Activated naive CD8-positive, alpha-beta T cell treated with anti-CD3 and anti-CD28 coated beads, Interleukin-2, amount 50 U/mL, for 16 hours (primary cell): ENCODE data around the gene PRDM16.
"Not testable (repeated sequence)": the region's sequence is repeated elsewhere in the genome, so short reads cannot be mapped to it uniquely, and the experiment has no call there.

Experiments
- DNase-seq: peaks from one replicate; pipeline ENCODE4 v3.0.0-alpha.2; 2020; ENCODE audit warnings: low read depth, low spot score

Gene PRDM16

GRCh38 chr1:3161176-3161840, 92.3 kb downstream of the PRDM16 start:
- no peak for DNase-seq

- DNase-seq = no peak
Measured at GRCh38 chr1:3162322-3162882, 93.4 kb downstream of the PRDM16 start.

GRCh38 chr1:3163356-3163755, 94.4 kb downstream of the PRDM16 start:
- no peak for DNase-seq

- no peak for DNase-seq
Measured at GRCh38 chr1:3164671-3165070, 95.7 kb downstream of the PRDM16 start.

GRCh38 chr1:3165189-3165588, 96.2 kb downstream of the PRDM16 start:
- not testable (repeated sequence) for DNase-seq

GRCh38 chr1:3166206-3166918, 97.4 kb downstream of the PRDM16 start:
- no peak for DNase-seq

GRCh38 chr1:3167255-3167654, 98.3 kb downstream of the PRDM16 start:
- DNase-seq = no peak

- no peak for DNase-seq
Measured at GRCh38 chr1:3168678-3169077, 99.7 kb downstream of the PRDM16 start.

- no peak for DNase-seq
Measured at GRCh38 chr1:3169665-3170356, 100.8 kb downstream of the PRDM16 start.

- DNase-seq = no peak
Measured at GRCh38 chr1:3170561-3171453, 101.8 kb downstream of the PRDM16 start.

- DNase-seq = no peak
Measured at GRCh38 chr1:3171761-3172160, 102.8 kb downstream of the PRDM16 start.

GRCh38 chr1:3172431-3173380, 103.7 kb downstream of the PRDM16 start:
- no peak for DNase-seq

GRCh38 chr1:3173381-3173980, 104.5 kb downstream of the PRDM16 start:
- DNase-seq = no peak

- DNase-seq = no peak
Measured at GRCh38 chr1:3174487-3175247, 105.7 kb downstream of the PRDM16 start.

- DNase-seq = no peak
Measured at GRCh38 chr1:3175486-3175885, 106.5 kb downstream of the PRDM16 start.

GRCh38 chr1:3176028-3176427, 107.0 kb downstream of the PRDM16 start:
- no peak for DNase-seq

GRCh38 chr1:3176820-3177219, 107.8 kb downstream of the PRDM16 start:
- no peak for DNase-seq

- DNase-seq = no peak
Measured at GRCh38 chr1:3178279-3178678, 109.3 kb downstream of the PRDM16 start.

GRCh38 chr1:3179471-3179870, 110.5 kb downstream of the PRDM16 start:
- DNase-seq = no peak
